ENCODE measurements around the gene IFI27L1. TPM values are rescaled to one million over a fixed set of nuclear protein-coding genes. Genes with fewer than 3 reads are reported as not detected.

The IFI27L1 gene
- polyA plus RNA-seq, 4 donors: 29.2 to 44.5 (median 30.2) TPM

- Histone ChIP-seq H3K9me3 (ENCODE audit: control insufficient read depth in 2 of 2, insufficient read depth in 1 of 2, low read depth in 1 of 2, low read length in 1 of 2) (no peaks in the 10 kb centered on the region), H3K27ac (ENCODE audit: low read depth in 1 of 3, low read length in 2 of 3) (peak overlapping the region in 1 of 3 donors; percentile 19), H3K36me3 (ENCODE audit: control insufficient read depth in 3 of 3, insufficient read depth in 2 of 3, low read depth in 1 of 3, low read length in 3 of 3) (no peaks in the 10 kb centered on the region), H3K27me3 (ENCODE audit: control insufficient read depth in 3 of 3, insufficient read depth in 3 of 3, low read length in 3 of 3) (no peaks in the 10 kb centered on the region), H3K4me1 (ENCODE audit: control insufficient read depth in 3 of 3, insufficient read depth in 2 of 3, low read depth in 1 of 3, low read length in 2 of 3) (peaks cover 3 to 19% (median 10%) of the 10 kb centered on the region in 3 donors), H3K4me3 (ENCODE audit: low read depth in 1 of 3, low read length in 3 of 3) (no peak overlapping the region)
- WGBS, 3 donors: 74 to 83% (median 79%) methylated on average over 6 of the region's 6 CpGs
- no peak for DNase-seq
- no peak for FAIRE-seq
These were observed 31.5 kb downstream of the IFI27L1 start for GRCh38 chr14:94112513-94113063.

- DNase-seq (peak in 1 of 2 donors; percentile 25), FAIRE-seq (no peak)
- Histone ChIP-seq H3K9me3 (ENCODE audit: control insufficient read depth in 2 of 2, insufficient read depth in 1 of 2, low read depth in 1 of 2, low read length in 1 of 2) (no peaks in the 10 kb centered on the region), H3K27me3 (ENCODE audit: control insufficient read depth in 3 of 3, insufficient read depth in 3 of 3, low read length in 3 of 3) (no peaks in the 10 kb centered on the region), H3K36me3 (ENCODE audit: control insufficient read depth in 3 of 3, insufficient read depth in 2 of 3, low read depth in 1 of 3, low read length in 3 of 3) (no peaks in the 10 kb centered on the region), H3K4me3 (ENCODE audit: low read depth in 1 of 3, low read length in 3 of 3) (no peak overlapping the region), H3K4me1 (ENCODE audit: control insufficient read depth in 3 of 3, insufficient read depth in 2 of 3, low read depth in 1 of 3, low read length in 2 of 3) (peaks cover 3 to 19% (median 10%) of the 10 kb centered on the region in 3 donors), H3K27ac (ENCODE audit: low read depth in 1 of 3, low read length in 2 of 3) (peak overlapping the region in 1 of 3 donors; percentile 13)
- WGBS, 3 donors: 48 to 63% (median 53%) methylated on average over 7 of the region's 7 CpGs
These were observed 32.0 kb downstream of the IFI27L1 start for GRCh38 chr14:94113073-94113472.

- peak overlapping the region in 1 of 3 donors; percentile 76 for H3K27ac ChIP-seq (ENCODE audit: low read depth in 1 of 3, low read length in 2 of 3)
- peaks cover 3 to 23% (median 10%) of the 10 kb centered on the region in 3 donors for H3K4me1 ChIP-seq (ENCODE audit: control insufficient read depth in 3 of 3, insufficient read depth in 2 of 3, low read depth in 1 of 3, low read length in 2 of 3)
- no peaks in the 10 kb centered on the region for H3K36me3 ChIP-seq (ENCODE audit: control insufficient read depth in 3 of 3, insufficient read depth in 2 of 3, low read depth in 1 of 3, low read length in 3 of 3)
- H3K9me3 ChIP-seq (ENCODE audit: control insufficient read depth in 2 of 2, insufficient read depth in 1 of 2, low read depth in 1 of 2, low read length in 1 of 2): no peaks in the 10 kb centered on the region
- FAIRE-seq: no peak
- WGBS, 3 donors: 39 to 49% (median 45%) methylated on average over 6 of the region's 6 CpGs
- no peak overlapping the region for H3K4me3 ChIP-seq (ENCODE audit: low read depth in 1 of 3, low read length in 3 of 3)
- no peaks in the 10 kb centered on the region for H3K27me3 ChIP-seq (ENCODE audit: control insufficient read depth in 3 of 3, insufficient read depth in 3 of 3, low read length in 3 of 3)
- peak in 1 of 2 donors; percentile 44 for DNase-seq
These were observed 32.4 kb downstream of the IFI27L1 start for GRCh38 chr14:94113490-94113889.

- H3K4me1 ChIP-seq (ENCODE audit: control insufficient read depth in 3 of 3, insufficient read depth in 2 of 3, low read depth in 1 of 3, low read length in 2 of 3): peaks cover 3 to 26% (median 10%) of the 10 kb centered on the region in 3 donors
- no peaks in the 10 kb centered on the region for H3K9me3 ChIP-seq (ENCODE audit: control insufficient read depth in 2 of 2, insufficient read depth in 1 of 2, low read depth in 1 of 2, low read length in 1 of 2)
- H3K27me3 ChIP-seq (ENCODE audit: control insufficient read depth in 3 of 3, insufficient read depth in 3 of 3, low read length in 3 of 3): no peaks in the 10 kb centered on the region
- WGBS, 3 donors: 68 to 77% (median 73%) methylated on average over 5 of the region's 5 CpGs
- no peak overlapping the region for H3K4me3 ChIP-seq (ENCODE audit: low read depth in 1 of 3, low read length in 3 of 3)
- no peak for DNase-seq
- FAIRE-seq: no peak
- peak overlapping the region in 1 of 3 donors; percentile 76 for H3K27ac ChIP-seq (ENCODE audit: low read depth in 1 of 3, low read length in 2 of 3)
- no peaks in the 10 kb centered on the region for H3K36me3 ChIP-seq (ENCODE audit: control insufficient read depth in 3 of 3, insufficient read depth in 2 of 3, low read depth in 1 of 3, low read length in 3 of 3)
These were observed 32.9 kb downstream of the IFI27L1 start for GRCh38 chr14:94113908-94114588.

- Histone ChIP-seq H3K36me3 (ENCODE audit: control insufficient read depth in 3 of 3, insufficient read depth in 2 of 3, low read depth in 1 of 3, low read length in 3 of 3) (no peaks in the 10 kb centered on the region), H3K27me3 (ENCODE audit: control insufficient read depth in 3 of 3, insufficient read depth in 3 of 3, low read length in 3 of 3) (peaks cover 0 to 2% (median 0%) of the 10 kb centered on the region in 3 donors), H3K4me3 (ENCODE audit: low read depth in 1 of 3, low read length in 3 of 3) (no peak overlapping the region), H3K27ac (ENCODE audit: low read depth in 1 of 3, low read length in 2 of 3) (peak overlapping the region in 1 of 3 donors; percentile 76), H3K9me3 (ENCODE audit: control insufficient read depth in 2 of 2, insufficient read depth in 1 of 2, low read depth in 1 of 2, low read length in 1 of 2) (peaks cover 0 to 4% of the 10 kb centered on the region in 2 donors), H3K4me1 (ENCODE audit: control insufficient read depth in 3 of 3, insufficient read depth in 2 of 3, low read depth in 1 of 3, low read length in 2 of 3) (peaks cover 3 to 26% (median 10%) of the 10 kb centered on the region in 3 donors)
- DNase-seq (no peak), FAIRE-seq (no peak)
- WGBS, 3 donors: 73 to 78% (median 74%) methylated on average over 5 of the region's 5 CpGs
These were observed 33.5 kb downstream of the IFI27L1 start for GRCh38 chr14:94114589-94115057.

- H3K4me1 ChIP-seq (ENCODE audit: control insufficient read depth in 3 of 3, insufficient read depth in 2 of 3, low read depth in 1 of 3, low read length in 2 of 3): peaks cover 3 to 26% (median 10%) of the 10 kb centered on the region in 3 donors
- H3K4me3 ChIP-seq (ENCODE audit: low read depth in 1 of 3, low read length in 3 of 3): no peak overlapping the region
- peak overlapping the region in 1 of 3 donors; percentile 76 for H3K27ac ChIP-seq (ENCODE audit: low read depth in 1 of 3, low read length in 2 of 3)
- DNase-seq: peak; percentile 46 to 48
- peaks cover 0 to 2% (median 0%) of the 10 kb centered on the region in 3 donors for H3K27me3 ChIP-seq (ENCODE audit: control insufficient read depth in 3 of 3, insufficient read depth in 3 of 3, low read length in 3 of 3)
- no peak for FAIRE-seq
- H3K9me3 ChIP-seq (ENCODE audit: control insufficient read depth in 2 of 2, insufficient read depth in 1 of 2, low read depth in 1 of 2, low read length in 1 of 2): peaks cover 0 to 8% of the 10 kb centered on the region in 2 donors
- no peaks in the 10 kb centered on the region for H3K36me3 ChIP-seq (ENCODE audit: control insufficient read depth in 3 of 3, insufficient read depth in 2 of 3, low read depth in 1 of 3, low read length in 3 of 3)
- 14 to 35% (median 18%) methylated on average over 4 of the region's 4 CpGs for WGBS, 3 donors
These were observed 34.0 kb downstream of the IFI27L1 start for GRCh38 chr14:94115058-94115591.

- Histone ChIP-seq H3K4me1 (ENCODE audit: control insufficient read depth in 3 of 3, insufficient read depth in 2 of 3, low read depth in 1 of 3, low read length in 2 of 3) (peaks cover 3 to 22% (median 10%) of the 10 kb centered on the region in 3 donors), H3K4me3 (ENCODE audit: low read depth in 1 of 3, low read length in 3 of 3) (no peak overlapping the region), H3K27me3 (ENCODE audit: control insufficient read depth in 3 of 3, insufficient read depth in 3 of 3, low read length in 3 of 3) (peaks cover 0 to 2% (median 0%) of the 10 kb centered on the region in 3 donors), H3K9me3 (ENCODE audit: control insufficient read depth in 2 of 2, insufficient read depth in 1 of 2, low read depth in 1 of 2, low read length in 1 of 2) (peaks cover 0 to 10% of the 10 kb centered on the region in 2 donors), H3K27ac (ENCODE audit: low read depth in 1 of 3, low read length in 2 of 3) (peak overlapping the region in 1 of 3 donors; percentile 76), H3K36me3 (ENCODE audit: control insufficient read depth in 3 of 3, insufficient read depth in 2 of 3, low read depth in 1 of 3, low read length in 3 of 3) (no peaks in the 10 kb centered on the region)
- DNase-seq (no peak), FAIRE-seq (no peak)
- WGBS, 3 donors: 73 to 88% (median 87%) methylated on average over 15 of the region's 15 CpGs
These were observed 34.5 kb downstream of the IFI27L1 start for GRCh38 chr14:94115631-94116030.

- WGBS, 3 donors: 84 to 88% (median 87%) methylated on average over 10 of the region's 10 CpGs
- Histone ChIP-seq H3K4me3 (ENCODE audit: low read depth in 1 of 3, low read length in 3 of 3) (no peak overlapping the region), H3K36me3 (ENCODE audit: control insufficient read depth in 3 of 3, insufficient read depth in 2 of 3, low read depth in 1 of 3, low read length in 3 of 3) (no peaks in the 10 kb centered on the region), H3K27ac (ENCODE audit: low read depth in 1 of 3, low read length in 2 of 3) (no peak overlapping the region), H3K27me3 (ENCODE audit: control insufficient read depth in 3 of 3, insufficient read depth in 3 of 3, low read length in 3 of 3) (peaks cover 0 to 2% (median 0%) of the 10 kb centered on the region in 3 donors), H3K9me3 (ENCODE audit: control insufficient read depth in 2 of 2, insufficient read depth in 1 of 2, low read depth in 1 of 2, low read length in 1 of 2) (peaks cover 0 to 14% of the 10 kb centered on the region in 2 donors), H3K4me1 (ENCODE audit: control insufficient read depth in 3 of 3, insufficient read depth in 2 of 3, low read depth in 1 of 3, low read length in 2 of 3) (peaks cover 3 to 18% (median 10%) of the 10 kb centered on the region in 3 donors)
- FAIRE-seq (no peak), DNase-seq (no peak)
These were observed 35.6 kb downstream of the IFI27L1 start for GRCh38 chr14:94116701-94117100.
